ENCODE results near the gene NFIC.
"Not testable (repeated sequence)": the region's sequence is repeated elsewhere in the genome, so short reads cannot be mapped to it uniquely, and the experiment has no call there.

The NFIC gene

GRCh38 chr19:3412066-3412465 is 45.7 kb downstream of the NFIC start:
- ChIA-PET CTCF (interaction anchor here (0.8 to 4.2 kb wide), 2 partner anchors 14 to 17 kb away, joined by 3 to 27 read pairs; no protein-coding TSS in a partner anchor), POLR2A (no interaction called here)
- H3K4me3 ChIP-seq (ENCODE audit: low read depth, low read length): no peak overlapping the region
- DNase-seq (ENCODE audit: low read depth, low spot score): no peak
- no peak for TF ChIP-seq CTCF (IDR thresholded peaks at IDR 0.05; ENCODE audit: insufficient read depth, low read length, missing control alignments)

GRCh38 chr19:3413796-3414327 is 47.5 kb downstream of the NFIC start:
- no peak overlapping the region for H3K4me3 ChIP-seq (ENCODE audit: low read depth, low read length)
- CTCF ChIA-PET: interaction anchor here (4.2 kb wide), 1 partner anchor 15 kb away, joined by 27 read pairs; no protein-coding TSS in a partner anchor
- POLR2A ChIA-PET: no interaction called here
- no peak for TF ChIP-seq CTCF (IDR thresholded peaks at IDR 0.05; ENCODE audit: insufficient read depth, low read length, missing control alignments)
- no peak for DNase-seq (ENCODE audit: low read depth, low spot score)

- POLR2A ChIA-PET: no interaction called here
- CTCF ChIA-PET: interaction anchor here (6.4 kb wide), 1 partner anchor 14 kb away, joined by 81 read pairs; no protein-coding TSS in a partner anchor
- no peak for TF ChIP-seq CTCF (IDR thresholded peaks at IDR 0.05; ENCODE audit: insufficient read depth, low read length, missing control alignments)
- DNase-seq (ENCODE audit: low read depth, low spot score): no peak
- no peak overlapping the region for H3K4me3 ChIP-seq (ENCODE audit: low read depth, low read length)
Measured at GRCh38 chr19:3415695-3416094, 49.3 kb downstream of the NFIC start.

- no peak for DNase-seq (ENCODE audit: low read depth, low spot score)
- no peak overlapping the region for H3K4me3 ChIP-seq (ENCODE audit: low read depth, low read length)
- TF ChIP-seq CTCF (IDR thresholded peaks at IDR 0.05; ENCODE audit: insufficient read depth, low read length, missing control alignments): no peak
- CTCF ChIA-PET: interaction anchor here (0.8 to 6.4 kb wide), 5 partner anchors 10 to 92 kb away, joined by 3 to 81 read pairs (median 3); no protein-coding TSS in a partner anchor
- POLR2A ChIA-PET: no interaction called here
Measured at GRCh38 chr19:3420244-3420755, 53.9 kb downstream of the NFIC start.

- no peak for TF ChIP-seq CTCF (IDR thresholded peaks at IDR 0.05; ENCODE audit: insufficient read depth, low read length, missing control alignments)
- ChIA-PET POLR2A (no interaction called here), CTCF (interaction anchor here (0.8 to 6.4 kb wide), 4 partner anchors 9 to 93 kb away, joined by 3 to 81 read pairs (median 4); no protein-coding TSS in a partner anchor)
- H3K4me3 ChIP-seq (ENCODE audit: low read depth, low read length): no peak overlapping the region
- DNase-seq (ENCODE audit: low read depth, low spot score): no peak
Measured at GRCh38 chr19:3420909-3421619, 54.7 kb downstream of the NFIC start.

GRCh38 chr19:3421656-3422055 is 55.3 kb downstream of the NFIC start:
- CTCF ChIA-PET: interaction anchor here (6.4 kb wide), 1 partner anchor 8 kb away, joined by 81 read pairs; no protein-coding TSS in a partner anchor
- POLR2A ChIA-PET; H3K4me3 ChIP-seq (ENCODE audit: low read depth, low read length); DNase-seq (ENCODE audit: low read depth, low spot score): not testable (repeated sequence)
